HL-60 (cell line): ENCODE measurements around the gene POLR2L.
A peak's percentile ranks its signal among the peaks of the same experiment; 100 is the strongest.

Experiments used
- DNase-seq, 2 experiments: peaks; one replicate each; pipeline ENCODE4 v3.0.0-alpha.2; 2010 to 2020; ENCODE audit warnings: low read depth in 1 of 2, low spot score in 1 of 2
- H3K27ac ChIP-seq: fragments of 250-450 bp; sonication (Bioruptor Pico); replicated peaks from 2 replicates; pipeline ENCODE4 v1.5.1; 2020; ENCODE audit warnings: mild to moderate bottlenecking, moderate library complexity
- H3K27me3 ChIP-seq: fragments of 250-450 bp; sonication (Bioruptor Pico); 2 replicates; pipeline ENCODE4 v1.5.1; 2021; ENCODE audit warnings: mild to moderate bottlenecking, moderate library complexity; ENCODE audit not compliant: insufficient read depth, poor library complexity, severe bottlenecking
- H3K4me3 ChIP-seq: replicated peaks from 2 replicates; pipeline ENCODE4 v1.5.1; 2011; ENCODE audit warnings: mild to moderate bottlenecking, control low read depth, low read length; ENCODE audit not compliant: insufficient read depth
- GABPA ChIP-seq: IDR thresholded peaks from 2 replicates; pipeline ENCODE4 v1.6.1; 2012; ENCODE audit warnings: low read depth
- POLR2AphosphoS5 ChIP-seq: IDR thresholded peaks from 2 replicates; pipeline ENCODE4 v1.6.1; 2012; ENCODE audit warnings: low read depth
- SPI1 ChIP-seq: IDR thresholded peaks from 2 replicates; pipeline ENCODE4 v1.6.1; 2012; ENCODE audit warnings: low read depth, mild to moderate bottlenecking, borderline replicate concordance
- TF ChIP-seq, protein P1 (sequence below): IDR thresholded peaks from one replicate; pipeline ENCODE4 v1.5.1; 2011; ENCODE audit warnings: low read length, control low read depth, inconsistent platforms; ENCODE audit not compliant: insufficient read depth
- TF ChIP-seq, protein P2 (sequence below): IDR thresholded peaks from 2 replicates; pipeline ENCODE4 v1.6.1; 2012; ENCODE audit warnings: low read depth; ENCODE audit not compliant: insufficient replicate concordance

The POLR2L gene

DNA sequence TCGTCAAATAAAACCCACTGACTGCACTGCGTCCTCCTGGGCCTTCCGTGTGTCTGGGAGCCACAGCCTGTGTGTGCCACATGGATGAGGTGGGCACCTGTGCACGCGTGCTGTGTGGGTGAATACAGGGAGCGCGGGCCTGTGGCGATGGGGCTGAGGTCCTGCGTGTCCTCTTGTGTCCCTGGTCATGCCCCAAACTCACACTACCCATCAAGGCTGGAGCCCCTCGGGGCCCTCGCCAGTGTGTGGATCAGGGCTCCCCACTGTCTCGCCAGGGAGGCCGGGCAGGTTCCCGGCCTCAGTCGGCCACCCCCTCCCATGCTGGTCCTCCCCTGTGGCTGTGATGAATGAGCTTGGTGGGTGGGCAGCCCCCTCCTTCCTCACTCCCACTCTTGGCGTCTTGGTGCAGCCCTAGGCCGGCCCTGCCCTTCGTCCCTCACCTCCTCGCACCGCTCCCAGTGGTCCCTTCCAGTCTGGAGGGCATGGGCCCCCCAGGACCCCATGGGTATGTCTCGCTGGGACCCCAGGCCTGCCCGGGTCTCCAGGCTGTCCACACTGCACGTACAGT lies 10.3 kb downstream of the POLR2L start:
- H3K27ac ChIP-seq: no peak overlapping the region; the same call in 1 of the 2 replicates
- DNase-seq: no peak
- peaks cover 9% of the 10 kb centered on the region for H3K27me3 ChIP-seq
- H3K4me3 ChIP-seq: peak overlapping the region; percentile 63
- no peak for TF ChIP-seq SPI1
- TF ChIP-seq, protein P1, sequence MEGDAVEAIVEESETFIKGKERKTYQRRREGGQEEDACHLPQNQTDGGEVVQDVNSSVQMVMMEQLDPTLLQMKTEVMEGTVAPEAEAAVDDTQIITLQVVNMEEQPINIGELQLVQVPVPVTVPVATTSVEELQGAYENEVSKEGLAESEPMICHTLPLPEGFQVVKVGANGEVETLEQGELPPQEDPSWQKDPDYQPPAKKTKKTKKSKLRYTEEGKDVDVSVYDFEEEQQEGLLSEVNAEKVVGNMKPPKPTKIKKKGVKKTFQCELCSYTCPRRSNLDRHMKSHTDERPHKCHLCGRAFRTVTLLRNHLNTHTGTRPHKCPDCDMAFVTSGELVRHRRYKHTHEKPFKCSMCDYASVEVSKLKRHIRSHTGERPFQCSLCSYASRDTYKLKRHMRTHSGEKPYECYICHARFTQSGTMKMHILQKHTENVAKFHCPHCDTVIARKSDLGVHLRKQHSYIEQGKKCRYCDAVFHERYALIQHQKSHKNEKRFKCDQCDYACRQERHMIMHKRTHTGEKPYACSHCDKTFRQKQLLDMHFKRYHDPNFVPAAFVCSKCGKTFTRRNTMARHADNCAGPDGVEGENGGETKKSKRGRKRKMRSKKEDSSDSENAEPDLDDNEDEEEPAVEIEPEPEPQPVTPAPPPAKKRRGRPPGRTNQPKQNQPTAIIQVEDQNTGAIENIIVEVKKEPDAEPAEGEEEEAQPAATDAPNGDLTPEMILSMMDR: no peak

DNA sequence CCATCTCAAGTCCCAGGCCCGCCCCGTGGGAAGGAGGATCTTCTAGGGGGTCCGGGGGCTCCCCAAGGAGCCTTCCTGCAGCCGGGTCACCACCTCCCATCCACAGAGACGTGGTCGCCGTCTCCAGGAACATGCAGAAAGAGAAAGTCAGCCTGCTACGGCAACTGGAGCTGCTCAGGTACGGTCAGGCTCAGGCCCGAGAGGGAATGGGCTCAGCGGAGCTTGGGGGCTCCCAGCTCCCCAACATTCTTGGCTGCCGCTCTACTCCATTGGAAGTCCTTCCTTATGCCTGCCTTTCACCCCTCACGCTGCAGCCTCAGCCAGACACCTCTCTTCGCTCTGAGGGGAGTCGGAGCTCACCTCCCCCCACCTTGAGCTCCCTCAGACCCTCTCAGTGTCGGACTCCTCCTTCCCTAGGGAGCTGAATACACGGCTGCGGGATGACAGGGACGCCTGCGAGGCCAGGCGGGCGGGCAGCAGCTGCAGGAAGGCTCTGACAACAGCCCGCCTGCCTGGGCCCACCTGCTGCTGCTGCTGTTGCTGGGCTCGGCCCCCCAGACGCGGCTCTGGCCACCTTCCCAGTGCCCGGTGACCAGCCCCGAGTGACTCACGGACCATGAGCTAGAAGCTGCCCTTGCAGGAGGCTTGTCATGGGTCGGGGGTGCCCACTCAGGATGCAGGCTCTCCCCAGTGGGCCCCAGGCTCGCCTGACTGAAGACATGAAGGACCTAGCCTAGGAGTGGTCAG lies 11.0 kb downstream of the POLR2L start:
- Histone ChIP-seq H3K27ac (no peak overlapping the region), H3K27me3 (peaks cover 9% of the 10 kb centered on the region), H3K4me3 (no peak overlapping the region)
- DNase-seq: no peak
- TF ChIP-seq POLR2AphosphoS5 (no peak), GABPA (no peak), SPI1 (no peak)
- TF ChIP-seq, protein P1: no peak
- TF ChIP-seq, protein P2, sequence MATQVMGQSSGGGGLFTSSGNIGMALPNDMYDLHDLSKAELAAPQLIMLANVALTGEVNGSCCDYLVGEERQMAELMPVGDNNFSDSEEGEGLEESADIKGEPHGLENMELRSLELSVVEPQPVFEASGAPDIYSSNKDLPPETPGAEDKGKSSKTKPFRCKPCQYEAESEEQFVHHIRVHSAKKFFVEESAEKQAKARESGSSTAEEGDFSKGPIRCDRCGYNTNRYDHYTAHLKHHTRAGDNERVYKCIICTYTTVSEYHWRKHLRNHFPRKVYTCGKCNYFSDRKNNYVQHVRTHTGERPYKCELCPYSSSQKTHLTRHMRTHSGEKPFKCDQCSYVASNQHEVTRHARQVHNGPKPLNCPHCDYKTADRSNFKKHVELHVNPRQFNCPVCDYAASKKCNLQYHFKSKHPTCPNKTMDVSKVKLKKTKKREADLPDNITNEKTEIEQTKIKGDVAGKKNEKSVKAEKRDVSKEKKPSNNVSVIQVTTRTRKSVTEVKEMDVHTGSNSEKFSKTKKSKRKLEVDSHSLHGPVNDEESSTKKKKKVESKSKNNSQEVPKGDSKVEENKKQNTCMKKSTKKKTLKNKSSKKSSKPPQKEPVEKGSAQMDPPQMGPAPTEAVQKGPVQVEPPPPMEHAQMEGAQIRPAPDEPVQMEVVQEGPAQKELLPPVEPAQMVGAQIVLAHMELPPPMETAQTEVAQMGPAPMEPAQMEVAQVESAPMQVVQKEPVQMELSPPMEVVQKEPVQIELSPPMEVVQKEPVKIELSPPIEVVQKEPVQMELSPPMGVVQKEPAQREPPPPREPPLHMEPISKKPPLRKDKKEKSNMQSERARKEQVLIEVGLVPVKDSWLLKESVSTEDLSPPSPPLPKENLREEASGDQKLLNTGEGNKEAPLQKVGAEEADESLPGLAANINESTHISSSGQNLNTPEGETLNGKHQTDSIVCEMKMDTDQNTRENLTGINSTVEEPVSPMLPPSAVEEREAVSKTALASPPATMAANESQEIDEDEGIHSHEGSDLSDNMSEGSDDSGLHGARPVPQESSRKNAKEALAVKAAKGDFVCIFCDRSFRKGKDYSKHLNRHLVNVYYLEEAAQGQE: no peak

DNA sequence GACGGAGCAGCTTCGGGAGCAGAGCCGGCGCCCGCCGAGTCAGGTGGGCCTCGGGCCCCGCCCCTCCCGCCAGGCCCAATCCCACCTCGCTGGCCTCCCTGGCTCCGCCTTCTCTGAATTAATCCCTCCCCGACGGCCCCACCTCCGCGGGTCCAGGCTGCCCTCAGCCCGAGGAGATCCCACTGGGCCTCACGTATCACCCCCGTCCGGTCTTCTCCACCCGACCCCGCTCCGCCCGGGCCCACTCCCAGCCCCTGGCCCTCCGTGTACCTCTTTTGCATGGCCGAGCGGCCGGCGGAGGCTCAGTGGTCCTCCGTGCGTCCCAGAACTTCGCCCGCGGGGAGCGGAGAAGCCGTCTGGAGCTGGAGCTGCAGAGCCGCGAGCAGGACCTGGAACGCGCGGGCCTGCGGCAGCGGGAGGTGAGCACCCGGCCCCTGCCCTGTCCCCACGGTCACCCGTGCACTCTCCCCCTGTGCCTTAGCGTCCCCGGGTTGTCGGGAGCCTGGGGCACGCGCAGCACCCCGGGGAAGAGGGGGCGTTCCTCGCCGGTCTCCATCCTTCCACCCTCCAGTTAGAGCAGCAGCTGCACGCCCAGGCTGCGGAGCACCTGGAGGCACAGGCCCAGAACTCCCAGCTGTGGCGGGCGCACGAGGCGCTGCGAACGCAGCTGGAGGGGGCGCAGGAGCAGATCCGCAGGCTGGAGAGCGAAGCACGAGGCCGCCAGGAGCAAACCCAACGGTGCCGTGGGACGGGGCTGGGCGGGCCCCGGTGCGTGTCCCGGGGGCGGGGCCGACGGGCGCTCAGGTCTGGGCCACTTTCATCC lies 11.8 kb downstream of the POLR2L start:
- Histone ChIP-seq H3K27me3 (peaks cover 9% of the 10 kb centered on the region), H3K27ac (no peak overlapping the region), H3K4me3 (no peak overlapping the region)
- TF ChIP-seq GABPA: no peak
- TF ChIP-seq POLR2AphosphoS5: no peak
- TF ChIP-seq, protein P2: no peak
- TF ChIP-seq SPI1: no peak
- TF ChIP-seq, protein P1: no peak
- DNase-seq: no peak
